Lung (tissue), 12 donors: ENCODE data around the gene PLIN1. TPM values are rescaled to one million over a fixed set of nuclear protein-coding genes. Genes with fewer than 3 reads are reported as not detected.

ENCODE experiments used
- ATAC-seq: fragments of 200-7000 bp; cut with Tn5 transposase; one replicate; pipeline ENCODE4 v1.9.1; 2020; ENCODE audit warnings: moderate number of reproducible peaks; ENCODE audit not compliant: insufficient read depth, low FRiP score
- DNase-seq, 3 donors: peaks; one replicate each; pipeline ENCODE4 v3.0.0-alpha.2; 2013 to 2017
- H3K27ac ChIP-seq, 2 donors: one replicate each; pipeline ENCODE4 v1.5.1; 2013; ENCODE audit warnings: mild to moderate bottlenecking in 2 of 2, moderate library complexity in 2 of 2, control low read depth in 1 of 2, inconsistent platforms in 1 of 2, low read depth in 1 of 2, low read length in 1 of 2
- H3K27me3 ChIP-seq, 3 donors: one replicate each; pipeline ENCODE4 v1.5.1; 2013; ENCODE audit warnings: low read length in 2 of 3; ENCODE audit not compliant: control insufficient read depth in 3 of 3, insufficient read depth in 3 of 3
- H3K36me3 ChIP-seq, 4 donors: one replicate each; pipeline ENCODE4 v1.5.1; 2013; ENCODE audit warnings: low read length in 4 of 4, mild to moderate bottlenecking in 1 of 4, moderate library complexity in 1 of 4; ENCODE audit not compliant: control insufficient read depth in 4 of 4, insufficient read depth in 4 of 4
- H3K4me1 ChIP-seq, 5 donors: one replicate each; pipeline ENCODE4 v1.5.1; 2013; ENCODE audit warnings: low read length in 5 of 5, mild to moderate bottlenecking in 2 of 5, moderate library complexity in 1 of 5; ENCODE audit not compliant: control insufficient read depth in 5 of 5, insufficient read depth in 5 of 5
- H3K4me3 ChIP-seq: one replicate; pipeline ENCODE4 v1.5.1; 2013; ENCODE audit warnings: mild to moderate bottlenecking, control low read depth, moderate library complexity
- H3K9ac ChIP-seq, 2 donors: one replicate each; pipeline ENCODE4 v1.5.1; 2013; ENCODE audit warnings: low read length in 2 of 2, control low read depth in 1 of 2; ENCODE audit not compliant: insufficient read depth in 1 of 2
- H3K9me3 ChIP-seq, 4 donors: one replicate each; pipeline ENCODE4 v1.5.1; 2013; ENCODE audit warnings: low read length in 3 of 4, mild to moderate bottlenecking in 1 of 4, moderate library complexity in 1 of 4; ENCODE audit not compliant: control insufficient read depth in 4 of 4, insufficient read depth in 3 of 4
- CTCF ChIP-seq: IDR thresholded peaks from 2 replicates; pipeline ENCODE4 v1.5.1; 2012; ENCODE audit warnings: mild to moderate bottlenecking; ENCODE audit errors: control extremely low read depth, extremely low read depth
- WGBS, 2 donors: extraction: QIAGEN DNeasy Blood & Tissue Kit; methylation state at CpG; one replicate each; pipeline ENCODE4 v1.1.7; 2013; 5-methylcytosine and 5-hydroxymethylcytosine counted together
- polyA plus RNA-seq, 2 donors: library from polyadenylated mRNA; stranded (reverse); fragments of 200-250 nt; gene quantifications; one replicate each; pipeline ENCODE4 v1.2.1, GENCODE V29; 2013
- total RNA-seq, 2 donors: library from RNA; depleted of rRNA in 1 of 2; stranded (reverse); fragments of >200 nt in 1 of 2; gene quantifications; one replicate each; pipeline ENCODE4 v1.2.1, GENCODE V29; 2014 to 2021
- donor health status: control.
- donor health status: control.
- donor health status: Bipolar disorder and iron deficiency.
- donor health status: healthy.
- donor health status: DM: yes; HTN: yes; CAD: no.

Gene PLIN1
- total and polyA plus RNA-seq, 4 donors, result 0.21 to 0.55 (median 0.45) TPM

- WGBS, 2 donors, result 90 to 93% methylated on average over 13 of the region's 13 CpGs
- Histone ChIP-seq H3K9me3 (peaks cover 0 to 1% (median 0%) of the 10 kb centered on the region in 4 donors), H3K4me3 (no peak overlapping the region), H3K4me1 (peaks cover 0 to 25% (median 5%) of the 10 kb centered on the region in 5 donors), H3K36me3 (no peaks in the 10 kb centered on the region), H3K27me3 (no peaks in the 10 kb centered on the region), H3K27ac (no peak overlapping the region), H3K9ac (peak overlapping the region in 1 of 2 donors; percentile 62)
- TF ChIP-seq CTCF, result no peak
- ATAC-seq, result no peak
- peak in 2 of 3 donors; percentile 17 to 29 for DNase-seq
Measured at GRCh38 chr15:89664441-89665350, 14.5 kb downstream of the PLIN1 start.

GRCh38 chr15:89662893-89663626 lies 16.1 kb downstream of the PLIN1 start:
- WGBS, 2 donors, result 37 to 47% methylated on average over 11 of the region's 11 CpGs
- peak overlapping the region in 1 of 2 donors; percentile 27 for H3K27ac ChIP-seq
- DNase-seq (peak; percentile 74 to 79 (median 75)), ATAC-seq (peak; percentile 72)
- peaks cover 0 to 25% (median 5%) of the 10 kb centered on the region in 5 donors for H3K4me1 ChIP-seq
- H3K27me3 ChIP-seq, result no peaks in the 10 kb centered on the region
- H3K36me3 ChIP-seq, result no peaks in the 10 kb centered on the region
- no peak overlapping the region for H3K4me3 ChIP-seq
- TF ChIP-seq CTCF, result no peak
- H3K9me3 ChIP-seq, result peaks cover 0 to 1% (median 0%) of the 10 kb centered on the region in 4 donors
- H3K9ac ChIP-seq, result peak overlapping the region; percentile 46 to 61

- no peaks in the 10 kb centered on the region for H3K36me3 ChIP-seq
- peaks cover 0 to 1% (median 0%) of the 10 kb centered on the region in 4 donors for H3K9me3 ChIP-seq
- no peak overlapping the region for H3K4me3 ChIP-seq
- WGBS, 2 donors, result 89 to 93% methylated on average over 2 of the region's 2 CpGs
- no peaks in the 10 kb centered on the region for H3K27me3 ChIP-seq
- H3K9ac ChIP-seq, result no peak overlapping the region
- DNase-seq, result no peak
- H3K27ac ChIP-seq, result no peak overlapping the region
- H3K4me1 ChIP-seq, result peaks cover 0 to 22% (median 4%) of the 10 kb centered on the region in 5 donors
- ATAC-seq, result no peak
- no peak for TF ChIP-seq CTCF
Measured at GRCh38 chr15:89660556-89660955, 18.6 kb downstream of the PLIN1 start.
